Stimulated activated CD4-positive, alpha-beta T cell treated with anti-CD3 and anti-CD28 coated beads, Interleukin-12 subunit alpha, Interleukin-12 subunit beta, amount 100 ng/mL, for 24 hours (primary cell): Measurements from ENCODE around the gene PPARD.
A peak's percentile ranks its signal among the peaks of the same experiment; 100 is the strongest.
"Not testable (repeated sequence)": the region's sequence is repeated elsewhere in the genome, so short reads cannot be mapped to it uniquely, and the experiment has no call there.

Experiments
- DNase-seq, 2 experiments: peaks; one replicate each; pipeline ENCODE4 v3.0.0-alpha.2; 2020; ENCODE audit warnings: low read depth in 2 of 2

PPARD gene

DNA sequence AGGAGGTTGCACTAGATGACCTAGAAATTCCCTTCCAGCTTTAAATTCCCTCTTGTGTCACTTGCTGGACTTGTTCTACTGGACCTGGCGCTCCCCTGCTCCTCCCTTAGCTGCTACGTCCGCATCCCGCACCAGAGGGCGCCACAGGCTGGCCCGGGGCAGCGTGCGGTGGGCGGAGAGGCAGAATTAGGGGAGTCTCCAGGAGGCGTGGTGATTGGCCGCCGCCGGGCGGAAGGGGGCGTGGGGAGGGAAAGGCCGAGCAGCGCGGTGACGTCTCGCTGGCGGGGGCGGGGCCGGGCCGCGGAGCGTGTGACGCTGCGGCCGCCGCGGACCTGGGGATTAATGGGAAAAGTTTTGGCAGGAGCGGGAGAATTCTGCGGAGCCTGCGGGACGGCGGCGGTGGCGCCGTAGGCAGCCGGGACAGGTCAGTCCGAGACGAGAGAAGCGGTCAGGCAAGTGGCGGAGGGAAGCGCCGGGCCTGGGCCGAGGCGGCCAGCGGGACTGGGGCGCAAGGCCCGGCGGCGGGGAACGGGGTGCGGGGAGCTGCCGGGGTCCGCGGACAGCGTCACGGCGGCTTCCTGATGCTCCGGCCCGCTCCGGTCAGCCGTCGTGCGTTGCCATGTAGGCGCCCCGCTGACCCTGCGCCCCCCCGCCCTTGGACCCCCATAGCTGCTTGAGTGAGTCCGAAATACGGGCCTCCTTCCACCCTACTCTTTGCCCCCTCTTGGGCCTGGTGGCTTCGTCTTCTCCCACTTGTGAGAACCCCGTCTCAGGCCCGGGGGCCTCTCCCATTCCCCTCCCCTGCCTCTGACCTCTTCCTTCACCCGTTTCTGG, at the start of gene PPARD:
TSS of gene PPARD (plus strand) at position 301 of the 834 bp plus-strand sequence. CDS start 68,530 bp downstream, outside the sequence.
- peak; percentile 95 to 98 for DNase-seq

- no peak for DNase-seq
These were observed 48.7 kb upstream of the PPARD start for GRCh38 chr6:35293681-35294080.

DNA sequence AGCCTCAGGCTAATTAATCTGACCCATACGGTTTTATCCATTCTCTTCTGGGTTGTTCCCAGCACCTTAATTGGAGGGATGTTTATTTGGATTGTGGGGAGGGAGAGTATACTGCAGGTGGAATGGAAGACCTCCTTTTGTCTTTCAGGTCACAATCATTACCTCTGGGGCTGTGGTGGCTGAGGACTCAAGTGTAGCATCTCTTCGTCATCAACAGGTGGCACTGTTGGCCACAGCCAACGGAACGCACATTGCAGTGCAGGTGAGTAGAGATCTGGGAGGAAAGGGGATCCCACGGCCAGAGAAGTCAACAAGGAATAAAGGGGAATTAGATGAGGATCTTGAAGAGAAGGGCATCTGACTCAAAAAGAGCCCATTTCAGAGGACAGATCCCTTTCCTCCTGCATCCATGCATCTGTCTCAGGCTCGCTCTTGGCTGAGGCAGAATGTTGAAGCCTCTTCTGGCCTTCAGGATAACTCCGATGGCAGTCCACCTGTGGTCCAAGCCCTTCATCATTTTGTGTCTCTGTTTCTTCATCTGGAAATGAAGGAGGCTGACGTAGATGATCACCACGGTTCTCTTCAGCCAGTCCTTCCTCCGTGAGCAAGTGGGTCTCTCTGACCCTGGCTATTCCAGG, 47.9 kb upstream of the PPARD start:
- no peak for DNase-seq

GRCh38 chr6:35295036-35295435, 47.3 kb upstream of the PPARD start:
- no peak for DNase-seq

DNA sequence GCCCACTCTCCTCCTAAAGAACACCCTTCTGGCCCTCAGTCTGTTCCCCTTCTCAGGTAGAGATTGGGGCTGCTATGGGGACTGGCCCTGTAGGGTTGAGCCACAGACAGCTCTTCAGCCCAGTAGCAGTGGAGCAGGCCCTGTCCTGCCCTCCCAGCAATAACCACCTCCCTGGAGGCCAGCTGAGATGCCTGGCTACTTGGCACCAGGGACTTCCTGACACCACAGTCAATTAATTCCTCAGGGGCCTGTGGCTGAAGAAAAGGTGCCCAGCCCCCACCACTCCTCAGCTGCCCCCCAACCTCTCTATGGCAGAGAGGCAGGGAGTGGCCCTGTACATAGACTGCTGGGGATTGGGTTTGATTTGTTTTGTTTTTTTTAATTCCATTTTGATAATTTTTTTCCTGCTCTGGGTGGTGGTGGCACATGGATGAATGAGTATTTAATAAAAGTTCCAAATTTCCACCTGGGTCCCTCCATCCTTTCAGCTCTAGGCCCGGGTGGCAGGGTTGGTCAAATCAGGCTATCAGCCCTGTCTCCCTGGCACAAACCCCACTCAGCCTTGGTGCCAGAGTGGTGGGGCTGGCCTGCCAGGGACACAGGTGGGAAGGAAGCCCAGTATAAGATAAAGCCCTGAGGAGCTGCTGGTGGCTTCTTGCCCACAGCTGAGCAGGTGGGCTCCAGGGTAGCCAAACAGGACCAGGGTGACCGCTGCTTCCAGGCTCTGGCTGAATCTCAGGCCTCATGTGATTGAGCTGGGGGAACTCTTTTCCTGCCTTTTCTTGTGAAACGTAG, 46.6 kb upstream of the PPARD start:
- no peak for DNase-seq

GRCh38 chr6:35296931-35297600, 45.3 kb upstream of the PPARD start:
- DNase-seq: no peak

GRCh38 chr6:35297601-35298481, 44.5 kb upstream of the PPARD start, which contains the start of gene DEF6:
TSS of gene DEF6 (plus strand) at chr6:35297818. CDS start at chr6:35297857, 39 bp downstream.
- peak; percentile 75 to 83 for DNase-seq

- no peak for DNase-seq
These were observed 43.7 kb upstream of the PPARD start for GRCh38 chr6:35298625-35299140.

DNA sequence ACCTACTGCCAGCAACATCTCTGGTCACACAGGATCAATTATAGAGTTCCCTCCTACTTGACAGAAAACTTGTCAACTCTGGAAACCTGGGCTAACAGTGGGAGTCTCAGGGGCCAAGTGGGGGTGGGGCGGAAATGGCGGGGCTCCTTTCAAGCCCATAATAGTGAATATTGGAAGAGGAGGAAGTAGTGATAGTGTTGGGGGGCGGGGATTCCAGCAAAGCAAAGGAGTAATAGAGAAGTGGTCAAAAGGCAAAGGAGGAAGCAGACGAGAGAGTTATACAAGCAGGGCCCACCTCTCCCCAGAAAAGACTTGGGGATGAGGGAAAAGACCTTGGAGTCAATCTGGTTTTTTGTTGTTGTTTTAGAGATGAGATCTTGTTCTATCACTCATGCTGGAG, 42.7 kb upstream of the PPARD start:
- DNase-seq: peak in 1 of 2 experiments; percentile 39

- no peak for DNase-seq
These were observed 41.5 kb upstream of the PPARD start for GRCh38 chr6:35300848-35301247.

DNA sequence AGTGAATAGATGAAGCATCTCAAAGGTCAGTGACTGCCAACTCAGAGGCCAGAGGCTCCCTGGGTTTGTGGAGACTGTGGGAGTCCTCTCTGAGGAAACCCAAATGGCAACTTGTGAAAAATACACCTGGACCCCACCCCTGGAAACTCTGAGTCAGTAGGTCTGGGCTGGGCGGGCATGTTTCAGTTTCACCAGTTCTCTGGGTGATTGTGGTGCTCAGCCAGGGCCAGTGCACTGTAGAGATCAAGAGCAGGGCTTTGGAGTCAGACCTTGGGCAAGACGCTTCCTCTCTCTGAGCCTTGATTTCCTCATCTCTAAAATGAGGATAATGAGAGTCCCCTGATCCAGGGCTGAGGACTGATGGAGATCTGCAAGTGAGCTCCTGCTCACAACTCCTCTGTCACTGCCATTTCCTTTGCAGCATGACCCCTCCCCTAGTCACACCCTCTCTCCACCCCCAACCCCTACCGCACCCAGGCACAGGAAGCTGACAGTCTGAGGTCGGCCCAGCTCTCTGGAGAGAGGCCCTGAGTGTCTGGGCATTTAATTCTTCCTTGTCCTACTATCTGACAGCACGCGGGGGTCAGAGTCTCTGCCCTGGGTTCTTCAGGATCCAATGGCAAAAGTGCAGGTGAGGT, 39.6 kb upstream of the PPARD start:
- DNase-seq: peak; percentile 70 to 86

GRCh38 chr6:35304299-35304698, 38.1 kb upstream of the PPARD start:
- DNase-seq: no peak

DNA sequence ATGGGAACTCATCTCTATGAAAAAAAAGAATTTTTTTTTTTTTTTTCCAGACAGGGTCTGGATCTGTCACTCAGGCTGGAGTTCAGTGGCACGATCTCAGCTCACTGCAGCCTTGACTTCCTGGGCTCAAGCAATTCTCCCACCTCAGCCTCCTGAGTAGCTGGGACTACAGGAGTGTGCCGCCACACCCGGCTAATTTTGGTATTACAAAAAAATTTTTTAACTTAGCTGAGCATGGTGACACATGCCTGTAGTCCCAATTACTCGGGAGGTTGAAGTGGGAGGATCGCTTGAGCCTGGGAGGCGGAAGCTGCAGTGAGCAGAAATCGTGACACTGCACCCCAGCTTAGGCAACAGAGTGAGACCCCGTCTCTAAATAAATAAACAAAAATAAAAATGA, 37.2 kb upstream of the PPARD start:
- no peak for DNase-seq

GRCh38 chr6:35307138-35307537, 35.2 kb upstream of the PPARD start:
- not testable (repeated sequence) for DNase-seq

GRCh38 chr6:35308543-35308942, 33.8 kb upstream of the PPARD start:
- DNase-seq: not testable (repeated sequence)

- DNase-seq: no peak
These were observed 32.6 kb upstream of the PPARD start for GRCh38 chr6:35309611-35310264.

GRCh38 chr6:35310265-35310831, 32.0 kb upstream of the PPARD start:
- DNase-seq: no peak

DNA sequence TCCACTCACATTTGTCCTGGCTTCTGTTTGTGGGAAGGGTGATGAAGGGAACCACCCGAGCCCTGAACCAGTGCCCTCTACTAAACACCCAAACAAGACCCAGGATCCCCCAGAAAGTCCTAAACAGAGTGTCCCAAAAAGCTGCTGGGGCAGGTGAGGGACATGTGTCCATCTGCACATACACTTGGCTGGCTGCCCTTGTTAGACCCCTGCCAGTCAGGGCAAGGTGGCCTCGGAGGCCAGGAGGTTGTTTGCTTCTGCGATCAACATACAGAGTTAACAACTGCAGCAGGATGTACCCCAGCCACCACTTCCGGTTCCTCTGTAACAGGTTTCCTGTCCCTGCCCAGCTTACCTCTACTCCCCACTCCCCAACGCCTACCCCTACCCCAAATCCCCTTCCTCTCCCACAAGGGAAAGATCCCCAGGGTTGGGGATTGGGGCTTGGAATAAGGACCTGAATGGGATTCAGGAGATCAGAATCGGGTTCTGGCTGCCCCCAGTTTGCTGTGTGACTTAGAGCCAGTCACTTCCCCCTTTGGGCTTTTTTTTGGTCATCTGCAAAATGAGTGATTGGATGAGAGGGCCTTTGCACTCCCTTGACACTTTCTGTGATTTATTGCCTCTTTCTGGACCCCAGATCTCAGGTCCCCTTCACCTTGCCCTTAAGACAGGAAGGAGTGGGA, 30.8 kb upstream of the PPARD start:
- DNase-seq: no peak
